ENCODE results near the gene SEC24D. TPM values are rescaled to one million over a fixed set of nuclear protein-coding genes. Genes with fewer than 3 reads are reported as not detected.

Gene SEC24D
- total RNA-seq, 4 donors from 2014 or later, result 14.5 to 51.5 (median 28.2) TPM

GRCh38 chr4:118787844-118788380 is 48.0 kb downstream of the SEC24D start:
- no peak for TF ChIP-seq CTCF (IDR thresholded peaks at IDR 0.05; ENCODE audit: low read depth)

GRCh38 chr4:118784776-118785175 is 51.1 kb downstream of the SEC24D start:
- no peak for TF ChIP-seq CTCF (IDR thresholded peaks at IDR 0.05; ENCODE audit: low read depth)

- TF ChIP-seq CTCF (IDR thresholded peaks at IDR 0.05; ENCODE audit: low read depth), result no peak
These were observed 52.0 kb downstream of the SEC24D start for GRCh38 chr4:118783887-118784286.

GRCh38 chr4:118776157-118776954 is 59.6 kb downstream of the SEC24D start:
- TF ChIP-seq CTCF (IDR thresholded peaks at IDR 0.05; ENCODE audit: low read depth), result no peak

GRCh38 chr4:118775405-118775804 is 60.5 kb downstream of the SEC24D start:
- TF ChIP-seq CTCF (IDR thresholded peaks at IDR 0.05; ENCODE audit: low read depth), result no peak

GRCh38 chr4:118774989-118775388 is 60.9 kb downstream of the SEC24D start:
- no peak for TF ChIP-seq CTCF (IDR thresholded peaks at IDR 0.05; ENCODE audit: low read depth)

- no peak for TF ChIP-seq CTCF (IDR thresholded peaks at IDR 0.05; ENCODE audit: low read depth)
These were observed 61.6 kb downstream of the SEC24D start for GRCh38 chr4:118774321-118774720.
